Measurements from ENCODE around the gene NUDT12.

- no peak for TF ChIP-seq CTCF (conservative IDR thresholded peaks at IDR 0.05; ENCODE audit: low read length)
- no peak for TF ChIP-seq EZH2phosphoT487 (IDR thresholded peaks at IDR 0.05; ENCODE audit: borderline replicate concordance)
Observed at GRCh38 chr5:103541569-103541968, 21.0 kb downstream of the NUDT12 start.
